Ishikawa (cell line): ENCODE results near the gene VAV3.

Source experiments
- CEBPB ChIP-seq: IDR thresholded peaks from 2 replicates; pipeline ENCODE4 v1.6.1; 2012
- CREB1 ChIP-seq: IDR thresholded peaks from 2 replicates; pipeline ENCODE4 v1.6.1; 2012; ENCODE audit warnings: low read depth
- EGR1 ChIP-seq: IDR thresholded peaks from 2 replicates; pipeline ENCODE4 v1.6.1; 2012
- EP300 ChIP-seq: IDR thresholded peaks from 2 replicates; pipeline ENCODE4 v1.6.1; 2012; ENCODE audit warnings: borderline replicate concordance
- FOXM1 ChIP-seq: IDR thresholded peaks from 2 replicates; pipeline ENCODE4 v1.6.1; 2012; ENCODE audit warnings: low read depth, borderline replicate concordance
- NFIC ChIP-seq: IDR thresholded peaks from 2 replicates; pipeline ENCODE4 v1.6.1; 2012
- RAD21 ChIP-seq: IDR thresholded peaks from 2 replicates; pipeline ENCODE4 v1.6.1; 2012; ENCODE audit warnings: low read depth
- TAF1 ChIP-seq: IDR thresholded peaks from 2 replicates; pipeline ENCODE4 v1.6.1; 2012; ENCODE audit warnings: low read depth, mild to moderate bottlenecking
- TCF12 ChIP-seq: IDR thresholded peaks from 2 replicates; pipeline ENCODE4 v1.6.1; 2012; ENCODE audit warnings: low read depth
- TEAD4 ChIP-seq: IDR thresholded peaks from 2 replicates; pipeline ENCODE4 v1.6.1; 2012
- YY1 ChIP-seq: IDR thresholded peaks from 2 replicates; pipeline ENCODE4 v1.6.1; 2012; ENCODE audit warnings: low read depth
- ZBTB7A ChIP-seq: IDR thresholded peaks from 2 replicates; pipeline ENCODE4 v1.6.1; 2012; ENCODE audit warnings: low read depth
- TF ChIP-seq, protein P1 (sequence below): IDR thresholded peaks from 2 replicates; pipeline ENCODE4 v1.6.1; 2012
- TF ChIP-seq, protein P2 (sequence below): IDR thresholded peaks from 2 replicates; pipeline ENCODE4 v1.6.1; 2012
- TF ChIP-seq, protein P3 (sequence below): IDR thresholded peaks from 2 replicates; pipeline ENCODE4 v1.6.1; 2012; ENCODE audit warnings: low read depth, mild to moderate bottlenecking

Gene VAV3

DNA sequence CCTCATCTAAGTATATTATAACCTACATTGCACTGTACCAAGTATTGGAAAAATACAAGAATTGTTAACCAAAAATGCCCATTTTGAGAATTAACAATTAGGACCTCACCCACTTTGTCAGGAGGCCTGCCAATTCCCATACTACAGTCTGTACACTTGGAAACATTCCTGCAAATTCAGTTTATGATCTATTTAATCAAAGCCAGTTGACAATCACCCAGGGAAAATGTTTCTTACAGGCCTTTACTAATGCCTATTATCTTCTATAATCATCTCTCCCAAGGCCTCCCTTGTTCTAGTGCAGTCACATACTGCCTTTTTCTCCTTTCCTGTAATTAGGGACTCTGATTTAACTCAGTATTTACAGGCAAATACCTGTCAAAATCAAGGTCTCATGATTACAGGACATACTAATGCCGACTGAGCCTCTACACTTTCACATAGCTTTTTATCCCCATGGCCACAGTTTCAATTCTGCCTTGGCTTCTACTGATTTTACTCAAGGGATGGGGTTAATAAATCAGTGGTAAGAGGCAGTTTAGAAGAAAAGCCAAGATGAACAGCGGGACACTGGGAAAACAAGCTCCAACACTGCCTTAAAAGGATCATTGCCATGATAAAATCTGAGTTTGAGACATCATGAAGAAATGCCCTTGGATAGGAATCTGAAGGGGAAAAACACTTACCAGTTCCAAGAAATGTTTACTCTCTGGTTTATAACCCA lies 338.7 kb downstream of the VAV3 start:
- TF ChIP-seq, protein P1, sequence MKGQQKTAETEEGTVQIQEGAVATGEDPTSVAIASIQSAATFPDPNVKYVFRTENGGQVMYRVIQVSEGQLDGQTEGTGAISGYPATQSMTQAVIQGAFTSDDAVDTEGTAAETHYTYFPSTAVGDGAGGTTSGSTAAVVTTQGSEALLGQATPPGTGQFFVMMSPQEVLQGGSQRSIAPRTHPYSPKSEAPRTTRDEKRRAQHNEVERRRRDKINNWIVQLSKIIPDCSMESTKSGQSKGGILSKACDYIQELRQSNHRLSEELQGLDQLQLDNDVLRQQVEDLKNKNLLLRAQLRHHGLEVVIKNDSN, result no peak
- TF ChIP-seq EGR1, result no peak
- TF ChIP-seq CREB1, result no peak
- TF ChIP-seq, protein P2, sequence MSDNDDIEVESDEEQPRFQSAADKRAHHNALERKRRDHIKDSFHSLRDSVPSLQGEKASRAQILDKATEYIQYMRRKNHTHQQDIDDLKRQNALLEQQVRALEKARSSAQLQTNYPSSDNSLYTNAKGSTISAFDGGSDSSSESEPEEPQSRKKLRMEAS, result no peak
- TF ChIP-seq CEBPB, result no peak
- no peak for TF ChIP-seq TEAD4
- TF ChIP-seq, protein P3, sequence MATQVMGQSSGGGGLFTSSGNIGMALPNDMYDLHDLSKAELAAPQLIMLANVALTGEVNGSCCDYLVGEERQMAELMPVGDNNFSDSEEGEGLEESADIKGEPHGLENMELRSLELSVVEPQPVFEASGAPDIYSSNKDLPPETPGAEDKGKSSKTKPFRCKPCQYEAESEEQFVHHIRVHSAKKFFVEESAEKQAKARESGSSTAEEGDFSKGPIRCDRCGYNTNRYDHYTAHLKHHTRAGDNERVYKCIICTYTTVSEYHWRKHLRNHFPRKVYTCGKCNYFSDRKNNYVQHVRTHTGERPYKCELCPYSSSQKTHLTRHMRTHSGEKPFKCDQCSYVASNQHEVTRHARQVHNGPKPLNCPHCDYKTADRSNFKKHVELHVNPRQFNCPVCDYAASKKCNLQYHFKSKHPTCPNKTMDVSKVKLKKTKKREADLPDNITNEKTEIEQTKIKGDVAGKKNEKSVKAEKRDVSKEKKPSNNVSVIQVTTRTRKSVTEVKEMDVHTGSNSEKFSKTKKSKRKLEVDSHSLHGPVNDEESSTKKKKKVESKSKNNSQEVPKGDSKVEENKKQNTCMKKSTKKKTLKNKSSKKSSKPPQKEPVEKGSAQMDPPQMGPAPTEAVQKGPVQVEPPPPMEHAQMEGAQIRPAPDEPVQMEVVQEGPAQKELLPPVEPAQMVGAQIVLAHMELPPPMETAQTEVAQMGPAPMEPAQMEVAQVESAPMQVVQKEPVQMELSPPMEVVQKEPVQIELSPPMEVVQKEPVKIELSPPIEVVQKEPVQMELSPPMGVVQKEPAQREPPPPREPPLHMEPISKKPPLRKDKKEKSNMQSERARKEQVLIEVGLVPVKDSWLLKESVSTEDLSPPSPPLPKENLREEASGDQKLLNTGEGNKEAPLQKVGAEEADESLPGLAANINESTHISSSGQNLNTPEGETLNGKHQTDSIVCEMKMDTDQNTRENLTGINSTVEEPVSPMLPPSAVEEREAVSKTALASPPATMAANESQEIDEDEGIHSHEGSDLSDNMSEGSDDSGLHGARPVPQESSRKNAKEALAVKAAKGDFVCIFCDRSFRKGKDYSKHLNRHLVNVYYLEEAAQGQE, result no peak
- no peak for TF ChIP-seq ZBTB7A
- TF ChIP-seq YY1, result no peak
- TF ChIP-seq EP300, result no peak
- no peak for TF ChIP-seq RAD21
- no peak for TF ChIP-seq NFIC
- no peak for TF ChIP-seq TCF12
- TF ChIP-seq TAF1, result no peak
- TF ChIP-seq FOXM1, result no peak

DNA sequence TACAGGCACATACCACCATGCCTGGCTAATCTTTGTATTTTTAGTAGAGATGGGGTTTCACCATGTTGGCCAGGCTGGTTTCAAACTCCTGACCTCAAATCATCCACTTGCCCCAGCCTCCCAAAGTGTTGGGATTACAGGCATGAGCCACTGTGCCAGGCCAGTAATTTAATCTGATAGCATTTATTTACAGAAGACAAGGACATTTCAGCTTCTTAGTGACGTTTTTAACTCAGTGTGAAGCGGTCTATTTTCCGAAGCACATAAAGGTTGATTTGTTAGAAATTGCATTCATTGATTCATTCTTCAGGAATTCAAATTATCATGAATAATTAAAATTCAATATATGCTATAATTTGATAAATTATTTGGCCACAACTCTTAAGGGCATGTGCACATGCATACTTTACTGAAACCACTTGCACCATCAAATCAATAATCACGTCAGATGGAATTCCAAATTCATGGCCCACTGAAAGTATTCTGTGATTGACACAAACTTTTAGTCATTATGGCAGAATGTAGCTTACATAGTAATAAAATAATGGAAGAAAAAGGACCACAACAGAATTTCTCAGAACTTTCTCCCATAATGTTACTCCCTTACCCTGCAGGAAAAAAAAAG lies 339.5 kb downstream of the VAV3 start:
- TF ChIP-seq YY1, result no peak
- TF ChIP-seq CREB1, result no peak
- TF ChIP-seq ZBTB7A, result no peak
- TF ChIP-seq EGR1, result no peak
- TF ChIP-seq, protein P2, result no peak
- TF ChIP-seq CEBPB, result no peak
- TF ChIP-seq TCF12, result no peak
- TF ChIP-seq FOXM1, result no peak
- no peak for TF ChIP-seq RAD21

- no peak for TF ChIP-seq TAF1
Measured at GRCh38 chr1:107623431-107623830, 341.5 kb downstream of the VAV3 start.

DNA sequence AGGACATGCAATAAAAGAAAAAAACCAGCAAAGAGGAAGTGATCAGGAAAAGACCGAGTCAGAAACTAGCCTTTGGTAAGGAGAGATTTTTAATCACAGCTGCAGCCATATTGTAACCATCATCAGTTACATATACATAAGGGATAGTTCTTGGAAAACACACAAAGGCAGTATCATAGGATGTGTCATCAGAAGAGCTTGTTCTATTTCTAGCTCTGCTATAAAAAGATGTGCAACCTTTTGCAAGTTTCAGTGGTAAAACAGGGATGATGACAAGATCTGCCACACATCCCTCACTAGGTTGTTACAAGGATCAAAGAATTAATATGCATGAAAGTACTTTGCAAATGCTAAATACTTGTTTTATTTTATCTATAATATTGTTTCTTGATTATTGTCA lies 342.0 kb downstream of the VAV3 start:
- no peak for TF ChIP-seq TAF1
- TF ChIP-seq CREB1, result no peak
- TF ChIP-seq EP300, result no peak
- TF ChIP-seq TEAD4, result no peak
- TF ChIP-seq EGR1, result no peak
- no peak for TF ChIP-seq ZBTB7A
- no peak for TF ChIP-seq YY1
- TF ChIP-seq, protein P2, result no peak
- TF ChIP-seq NFIC, result no peak
- TF ChIP-seq, protein P1, result no peak
- no peak for TF ChIP-seq RAD21
- TF ChIP-seq CEBPB, result no peak
- TF ChIP-seq, protein P3, result no peak
- TF ChIP-seq FOXM1, result no peak
- TF ChIP-seq TCF12, result no peak

- no peak for TF ChIP-seq EP300
- TF ChIP-seq EGR1, result no peak
- TF ChIP-seq YY1, result no peak
- TF ChIP-seq, protein P3, result no peak
- TF ChIP-seq TEAD4, result no peak
- TF ChIP-seq CREB1, result no peak
- TF ChIP-seq RAD21, result no peak
- no peak for TF ChIP-seq NFIC
- TF ChIP-seq, protein P2, result no peak
- TF ChIP-seq, protein P1, result no peak
Measured at GRCh38 chr1:107622535-107622934, 342.4 kb downstream of the VAV3 start.
